Omental fat pad (tissue), 4 donors: ENCODE data around the gene PPP2R5E. TPM values are rescaled to one million over a fixed set of nuclear protein-coding genes. Genes with fewer than 3 reads are reported as not detected.
"Not testable (repeated sequence)": the region's sequence is repeated elsewhere in the genome, so short reads cannot be mapped to it uniquely, and the experiment has no call there.

Experiments used
- ATAC-seq: fragments of 150-250 bp; one replicate; pipeline ENCODE4 v1.9.1; 2016; ENCODE audit warnings: mild to moderate bottlenecking, moderate library complexity; ENCODE audit not compliant: low FRiP score
- DNase-seq: peaks from one replicate; pipeline ENCODE4 v3.0.0-alpha.2; 2019; ENCODE audit warnings: low spot score
- CTCF ChIP-seq, 3 donors: fragments of 450-650 bp; IDR thresholded peaks; one replicate each; pipeline ENCODE4 v1.5.1; 2016 to 2017; ENCODE audit warnings: antibody characterized with exemption in 3 of 3, mild to moderate bottlenecking in 3 of 3, moderate library complexity in 2 of 3
- total RNA-seq, 4 donors: library from RNA; depleted of rRNA; stranded (reverse); fragments of >200 nt; gene quantifications; one replicate each; pipeline ENCODE4 v1.1.0, GENCODE V29; 2016

The PPP2R5E gene
- total RNA-seq, 4 donors from 2014 or later = 17.0 to 23.3 (median 21.0) TPM

DNA sequence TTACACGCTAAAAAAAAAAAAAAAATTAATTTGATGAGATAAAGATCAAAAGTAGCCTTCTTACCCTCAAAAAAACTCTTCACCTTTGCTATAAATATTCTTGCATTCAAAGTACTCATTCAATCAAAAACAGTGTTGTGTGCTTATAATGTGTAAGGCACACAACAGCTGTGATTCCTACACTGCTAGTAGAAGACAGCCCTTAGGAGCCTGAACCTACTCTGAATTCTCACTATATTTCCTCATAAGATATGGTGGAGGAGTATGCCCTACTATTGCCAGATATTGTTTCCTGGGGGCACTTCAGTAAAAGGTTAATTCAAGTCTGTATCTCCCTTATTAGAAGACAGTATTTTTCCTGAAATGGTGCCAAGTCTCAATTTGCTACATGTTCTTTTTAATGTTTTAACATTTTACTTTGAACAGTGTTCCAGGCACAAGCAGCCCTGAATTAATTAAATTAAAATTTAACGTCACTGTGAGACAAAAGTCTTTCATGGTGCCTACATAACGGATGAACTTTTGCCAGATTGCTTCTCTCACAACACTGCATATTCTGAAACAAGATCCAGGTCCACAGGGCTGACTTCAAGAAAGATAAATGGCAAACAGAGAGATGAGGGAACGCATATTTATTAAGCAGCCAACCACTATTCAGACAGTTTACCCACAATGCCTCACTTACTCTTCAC lies 19.3 kb downstream of the PPP2R5E start:
- ATAC-seq (no peak), DNase-seq (no peak)
- TF ChIP-seq CTCF (IDR thresholded peaks at IDR 0.05) = no peak

DNA sequence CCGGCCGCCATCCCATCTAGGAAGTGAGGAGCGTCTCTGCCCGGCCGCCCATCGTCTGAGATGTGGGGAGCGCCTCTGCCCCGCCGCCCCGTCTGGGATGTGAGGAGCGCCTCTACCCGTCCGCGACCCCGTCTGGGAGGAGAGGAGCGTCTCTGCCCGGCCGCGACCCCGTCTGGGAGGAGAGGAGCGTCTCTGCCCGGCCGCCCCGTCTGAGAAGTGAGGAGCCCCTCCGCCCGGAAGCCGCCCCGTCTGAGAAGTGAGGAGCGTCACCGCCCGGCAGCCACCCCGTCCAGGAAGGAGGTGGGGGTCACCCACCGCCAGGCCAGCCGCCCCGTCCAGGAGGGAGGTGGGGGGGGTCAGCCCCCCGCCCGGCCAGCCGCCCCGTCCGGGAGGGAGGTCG lies 20.7 kb downstream of the PPP2R5E start:
- DNase-seq, ATAC-seq: not testable (repeated sequence)

DNA sequence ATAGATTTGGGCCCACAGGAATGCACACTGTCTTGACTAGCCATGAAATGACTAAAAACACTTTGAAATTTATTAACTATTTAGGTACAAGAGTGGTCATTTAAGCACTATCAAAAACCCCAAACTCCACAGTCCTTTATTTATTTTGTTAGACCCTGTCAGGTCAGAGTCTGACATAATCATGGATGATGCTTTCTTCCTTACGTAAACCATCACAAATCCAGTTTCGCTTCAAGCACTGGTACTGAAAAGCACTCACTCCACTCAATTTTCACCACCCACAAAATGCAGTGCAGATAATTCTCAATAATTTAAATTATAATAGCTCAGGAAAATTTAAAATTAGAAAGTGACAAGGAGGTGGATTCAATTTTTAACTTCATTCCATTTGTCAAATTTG lies 25.8 kb downstream of the PPP2R5E start:
- DNase-seq (no peak), ATAC-seq (no peak)
- no peak for TF ChIP-seq CTCF (IDR thresholded peaks at IDR 0.05)

- DNase-seq (no peak), ATAC-seq (no peak)
- TF ChIP-seq CTCF (IDR thresholded peaks at IDR 0.05) = no peak
These were observed 27.9 kb downstream of the PPP2R5E start for GRCh38 chr14:63515240-63515639.

DNA sequence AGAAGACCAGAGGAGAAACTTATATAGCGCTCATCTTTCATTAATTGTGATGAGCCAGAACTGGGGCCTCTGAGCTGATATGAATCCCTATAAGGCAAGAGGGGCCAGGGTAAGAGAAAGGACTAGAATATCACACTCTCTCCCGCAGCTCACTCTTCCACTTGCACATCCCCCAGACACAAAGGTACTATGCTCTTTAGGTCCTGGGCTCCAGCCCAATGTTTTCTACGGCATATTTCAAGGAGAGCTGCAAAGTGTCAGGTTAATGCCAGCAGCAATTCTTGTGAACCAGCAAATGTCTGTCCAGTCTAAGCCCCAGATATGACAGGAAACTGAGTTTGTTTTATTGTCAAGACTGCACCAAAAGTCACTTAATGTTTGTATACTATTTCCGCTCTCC lies 29.4 kb downstream of the PPP2R5E start:
- ATAC-seq = no peak
- no peak for TF ChIP-seq CTCF (IDR thresholded peaks at IDR 0.05)

GRCh38 chr14:63512861-63513260 lies 30.3 kb downstream of the PPP2R5E start:
- DNase-seq (no peak), ATAC-seq (no peak)
- no peak for TF ChIP-seq CTCF (IDR thresholded peaks at IDR 0.05)

More for the DNA sequence above, 29.4 kb downstream of the PPP2R5E start:
- no peak for DNase-seq

DNA sequence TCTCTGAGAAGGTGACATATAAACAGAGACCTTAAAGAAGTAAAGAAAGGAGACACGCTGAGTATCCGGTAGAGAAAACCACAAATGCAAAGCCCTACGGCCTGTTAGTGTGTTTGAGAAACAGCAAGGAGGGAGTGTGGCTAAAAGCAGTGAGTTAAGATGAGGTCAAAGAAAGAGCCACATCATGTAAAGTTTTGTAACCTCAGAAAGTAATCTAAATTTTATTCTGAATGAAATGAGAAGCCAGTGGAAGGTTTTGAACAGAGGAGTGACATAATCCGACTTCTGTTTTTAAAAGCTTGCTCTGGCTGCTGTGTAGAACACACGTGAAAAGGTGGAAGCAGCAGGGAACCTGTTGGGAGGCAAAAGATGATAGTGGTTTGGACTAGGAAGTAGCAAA lies 32.6 kb downstream of the PPP2R5E start:
- no peak for DNase-seq
- ATAC-seq = no peak
- TF ChIP-seq CTCF (IDR thresholded peaks at IDR 0.05) = no peak
